H9 (cell line): ENCODE data around the gene MAP3K7CL. TPM values are rescaled to one million over a fixed set of nuclear protein-coding genes. Genes with fewer than 3 reads are reported as not detected.

Experiments used
- DNase-seq: peaks from one replicate; pipeline ENCODE4 v3.0.0-alpha.2; 2017
- H2AFZ ChIP-seq: one replicate; pipeline ENCODE4 v1.6.1; 2013; ENCODE audit warnings: mild to moderate bottlenecking, low read length, control low read depth, moderate library complexity
- H2AK5ac ChIP-seq: 2 replicates; pipeline ENCODE4 v1.6.1; 2013; ENCODE audit warnings: low read length, control low read depth, mixed read lengths; ENCODE audit not compliant: insufficient read length
- H2BK120ac ChIP-seq: one replicate; pipeline ENCODE4 v1.6.1; 2013; ENCODE audit warnings: low read depth, mild to moderate bottlenecking, low read length, control low read depth, inconsistent platforms; ENCODE audit not compliant: poor library complexity, severe bottlenecking
- H2BK12ac ChIP-seq: 2 replicates; pipeline ENCODE4 v1.6.1; 2013; ENCODE audit warnings: low read length, control low read depth, mixed read lengths, low read depth; ENCODE audit not compliant: insufficient read length
- H2BK15ac ChIP-seq: 2 replicates; pipeline ENCODE4 v1.6.1; 2013; ENCODE audit warnings: low read depth, low read length, control low read depth
- H2BK20ac ChIP-seq: one replicate; pipeline ENCODE4 v1.6.1; 2013; ENCODE audit warnings: low read depth, mild to moderate bottlenecking, low read length, control low read depth, inconsistent platforms; ENCODE audit not compliant: poor library complexity, severe bottlenecking
- H2BK5ac ChIP-seq: 2 replicates; pipeline ENCODE4 v1.6.1; 2013; ENCODE audit warnings: low read length, control low read depth, mixed read lengths; ENCODE audit not compliant: insufficient read length
- H3K14ac ChIP-seq: 2 replicates; pipeline ENCODE4 v1.6.1; 2013; ENCODE audit warnings: low read length, control low read depth; ENCODE audit not compliant: insufficient read depth
- H3K18ac ChIP-seq: 2 replicates; pipeline ENCODE4 v1.6.1; 2013; ENCODE audit warnings: low read depth, mild to moderate bottlenecking, mixed read lengths, low read length, control low read depth; ENCODE audit not compliant: insufficient read length
- H3K23ac ChIP-seq: 2 replicates; pipeline ENCODE4 v1.6.1; 2013; ENCODE audit warnings: low read length, control low read depth, mixed read lengths, low read depth; ENCODE audit not compliant: insufficient read length
- H3K23me2 ChIP-seq: 2 replicates; pipeline ENCODE4 v1.6.1; 2013; ENCODE audit warnings: low read depth, mild to moderate bottlenecking, mixed read lengths, low read length, control low read depth; ENCODE audit not compliant: insufficient read length, poor library complexity, severe bottlenecking
- H3K27ac ChIP-seq: 2 replicates; pipeline ENCODE4 v1.5.1; 2013; ENCODE audit warnings: low read length, control low read depth, mixed read lengths, low read depth; ENCODE audit not compliant: insufficient read length
- H3K27me3 ChIP-seq: 2 replicates; pipeline ENCODE4 v1.6.1; 2013; ENCODE audit warnings: low read length, control low read depth, inconsistent platforms; ENCODE audit not compliant: insufficient read depth
- H3K4ac ChIP-seq: 2 replicates; pipeline ENCODE4 v1.6.1; 2013; ENCODE audit warnings: low read depth, mild to moderate bottlenecking, control low read depth, inconsistent platforms, low read length, moderate library complexity
- H3K4me1 ChIP-seq: 2 replicates; pipeline ENCODE4 v1.6.1; 2013; ENCODE audit warnings: low read length, control low read depth, inconsistent platforms; ENCODE audit not compliant: insufficient read depth
- H3K4me2 ChIP-seq: 2 replicates; pipeline ENCODE4 v1.6.1; 2013; ENCODE audit warnings: low read length, control low read depth, mixed read lengths; ENCODE audit not compliant: insufficient read length, insufficient read depth
- H3K56ac ChIP-seq: 2 replicates; pipeline ENCODE4 v1.6.1; 2013; ENCODE audit warnings: low read depth, mild to moderate bottlenecking, mixed read lengths, low read length, control low read depth; ENCODE audit not compliant: insufficient read length
- H3K79me1 ChIP-seq: 2 replicates; pipeline ENCODE4 v1.6.1; 2013; ENCODE audit warnings: low read depth, mild to moderate bottlenecking, moderate library complexity, low read length, control low read depth, inconsistent platforms; ENCODE audit not compliant: insufficient read depth, poor library complexity, severe bottlenecking
- H3K79me2 ChIP-seq: 2 replicates; pipeline ENCODE4 v1.6.1; 2013; ENCODE audit warnings: low read length, control low read depth, inconsistent platforms; ENCODE audit not compliant: insufficient read depth
- H3K9ac ChIP-seq: 2 replicates; pipeline ENCODE4 v1.6.1; 2013; ENCODE audit warnings: low read length, control low read depth, mixed read lengths; ENCODE audit not compliant: insufficient read length; ENCODE audit errors: extremely low read depth
- H3K9me3 ChIP-seq: one replicate; pipeline ENCODE4 v1.6.1; 2013; ENCODE audit warnings: low read depth, low read length, inconsistent platforms; ENCODE audit not compliant: control insufficient read depth
- H3T11ph ChIP-seq: one replicate; pipeline ENCODE4 v1.6.1; 2013; ENCODE audit warnings: mild to moderate bottlenecking, low read length, control low read depth, inconsistent platforms
- H4K20me1 ChIP-seq: one replicate; pipeline ENCODE4 v1.6.1; 2013; ENCODE audit not compliant: control insufficient read depth, insufficient read length, insufficient read depth
- H4K5ac ChIP-seq: 2 replicates; pipeline ENCODE4 v1.6.1; 2013; ENCODE audit warnings: low read depth, mild to moderate bottlenecking, mixed read lengths, low read length, control low read depth; ENCODE audit not compliant: insufficient read length
- H4K8ac ChIP-seq: replicated peaks from 2 replicates; pipeline ENCODE4 v1.6.1; 2013; ENCODE audit warnings: low read length, control low read depth, mixed read lengths, low read depth; ENCODE audit not compliant: insufficient read length
- H4K91ac ChIP-seq: 2 replicates; pipeline ENCODE4 v1.6.1; 2013; ENCODE audit warnings: low read depth, mild to moderate bottlenecking, moderate library complexity, mixed read lengths, low read length, control low read depth; ENCODE audit not compliant: insufficient read length
- H3K27ac Mint-ChIP-seq, 3 experiments: 2 replicates in 2 of 3; 3 replicates in 1 of 3; pipeline ENCODE4 v1.8.0; 2020 to 2021; ENCODE audit warnings: mixed read lengths in 3 of 3, mild to moderate bottlenecking in 1 of 3, moderate library complexity in 1 of 3
- H3K27me3 Mint-ChIP-seq: 2 replicates; pipeline ENCODE4 v1.8.0; 2021; ENCODE audit warnings: low read depth, mild to moderate bottlenecking, moderate library complexity, mixed read lengths
- H3K36me3 Mint-ChIP-seq, 3 experiments: 2 replicates in 2 of 3; 3 replicates in 1 of 3; pipeline ENCODE4 v1.8.0; 2020 to 2021; ENCODE audit warnings: low read depth in 3 of 3, mixed read lengths in 3 of 3; ENCODE audit not compliant: insufficient read depth in 1 of 3
- H3K4me1 Mint-ChIP-seq, 2 experiments: 2 replicates each; pipeline ENCODE4 v1.8.0; 2020; ENCODE audit warnings: mixed read lengths in 2 of 2
- H3K4me3 Mint-ChIP-seq, 2 experiments: 2 replicates in 1 of 2; 3 replicates in 1 of 2; pipeline ENCODE4 v1.8.0; 2020 to 2021; ENCODE audit warnings: mild to moderate bottlenecking in 2 of 2, mixed read lengths in 2 of 2, moderate library complexity in 1 of 2
- H3K9me3 Mint-ChIP-seq, 2 experiments: 2 replicates in 1 of 2; 3 replicates in 1 of 2; pipeline ENCODE4 v1.8.0; 2020; ENCODE audit warnings: mild to moderate bottlenecking in 2 of 2, mixed read lengths in 2 of 2, moderate library complexity in 1 of 2
- WGBS: extraction: QIAGEN DNeasy Blood & Tissue Kit; methylation state at CpG from one replicate; pipeline ENCODE4 v1.1.7; 2013; ENCODE audit warnings: missing lambda C conversion rate, low lambda C conversion rate, mixed read lengths; ENCODE audit not compliant: insufficient read length; ENCODE audit errors: extremely low coverage; 5-methylcytosine and 5-hydroxymethylcytosine counted together
- total RNA-seq: library from RNA; stranded (reverse); gene quantifications from 2 replicates; pipeline ENCODE4 v1.2.1, GENCODE V29; 2021
- TF ChIP-seq, protein P1 (sequence below): fragments of 200-600 bp; sonication (generic); conservative IDR thresholded peaks from 3 replicates; pipeline ENCODE4 v1.8.0; 2021; ENCODE audit warnings: antibody characterized with exemption, mild to moderate bottlenecking

The MAP3K7CL gene
- total RNA-seq, 1 experiment from 2014 or later = not detected

DNA sequence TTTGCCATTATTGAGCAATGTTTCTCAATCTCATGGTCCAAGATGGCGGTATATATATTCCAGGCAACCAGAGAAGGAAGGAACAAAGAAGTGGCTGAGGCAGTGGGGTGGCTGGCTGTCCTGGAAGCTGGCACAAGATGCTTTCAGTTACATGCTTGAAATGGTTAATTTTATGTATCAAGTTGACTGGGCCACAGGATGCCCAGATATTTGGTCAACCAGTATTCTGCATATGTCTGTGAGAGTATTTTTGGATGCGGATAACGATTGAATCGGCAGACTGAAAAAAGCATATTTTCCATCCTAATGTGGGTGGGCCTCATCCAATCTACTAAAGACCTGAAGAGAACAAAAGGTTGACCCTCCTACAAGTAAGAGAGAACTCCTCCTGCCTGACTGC, 55.2 kb downstream of the MAP3K7CL start:
- Histone ChIP-seq H4K20me1 (no peaks in the 10 kb centered on the region), H2BK120ac (no peak overlapping the region), H3K4me1 (no peaks in the 10 kb centered on the region), H3K79me1 (no peaks in the 10 kb centered on the region), H3K27ac (no peak overlapping the region), H3T11ph (no peak overlapping the region), H3K79me2 (no peaks in the 10 kb centered on the region), H2BK5ac (no peak overlapping the region), H2AFZ (no peak overlapping the region), H2BK15ac (no peak overlapping the region), H4K91ac (no peak overlapping the region), H3K14ac (no peak overlapping the region), H2BK12ac (no peak overlapping the region), H3K9me3 (no peaks in the 10 kb centered on the region), H2BK20ac (no peak overlapping the region), H4K5ac (no peak overlapping the region), H3K23me2 (no peaks in the 10 kb centered on the region), H4K8ac (no peak overlapping the region), H3K56ac (no peak overlapping the region), H3K23ac (no peak overlapping the region), H3K9ac (no peak overlapping the region), H3K4ac (no peak overlapping the region), H3K27me3 (no peaks in the 10 kb centered on the region), H3K18ac (no peak overlapping the region), H3K4me2 (no peak overlapping the region), H2AK5ac (no peak overlapping the region)
- H3K36me3 Mint-ChIP-seq = no peaks in the 10 kb centered on the region
- H3K9me3 Mint-ChIP-seq = no peaks in the 10 kb centered on the region; a peak in 1 of 5 replicates
- no peak for DNase-seq
- H3K4me3 Mint-ChIP-seq = no peak overlapping the region
- no CpG with 5 or more reads among the region's 4 CpGs for WGBS
- H3K27ac Mint-ChIP-seq = no peak overlapping the region
- TF ChIP-seq, protein P1, sequence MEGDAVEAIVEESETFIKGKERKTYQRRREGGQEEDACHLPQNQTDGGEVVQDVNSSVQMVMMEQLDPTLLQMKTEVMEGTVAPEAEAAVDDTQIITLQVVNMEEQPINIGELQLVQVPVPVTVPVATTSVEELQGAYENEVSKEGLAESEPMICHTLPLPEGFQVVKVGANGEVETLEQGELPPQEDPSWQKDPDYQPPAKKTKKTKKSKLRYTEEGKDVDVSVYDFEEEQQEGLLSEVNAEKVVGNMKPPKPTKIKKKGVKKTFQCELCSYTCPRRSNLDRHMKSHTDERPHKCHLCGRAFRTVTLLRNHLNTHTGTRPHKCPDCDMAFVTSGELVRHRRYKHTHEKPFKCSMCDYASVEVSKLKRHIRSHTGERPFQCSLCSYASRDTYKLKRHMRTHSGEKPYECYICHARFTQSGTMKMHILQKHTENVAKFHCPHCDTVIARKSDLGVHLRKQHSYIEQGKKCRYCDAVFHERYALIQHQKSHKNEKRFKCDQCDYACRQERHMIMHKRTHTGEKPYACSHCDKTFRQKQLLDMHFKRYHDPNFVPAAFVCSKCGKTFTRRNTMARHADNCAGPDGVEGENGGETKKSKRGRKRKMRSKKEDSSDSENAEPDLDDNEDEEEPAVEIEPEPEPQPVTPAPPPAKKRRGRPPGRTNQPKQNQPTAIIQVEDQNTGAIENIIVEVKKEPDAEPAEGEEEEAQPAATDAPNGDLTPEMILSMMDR = no peak
- peaks cover 3 to 10% of the 10 kb centered on the region in 2 experiments for H3K4me1 Mint-ChIP-seq
- no peaks in the 10 kb centered on the region for H3K27me3 Mint-ChIP-seq
